Uterus (tissue), 2 donors: Measurements from ENCODE around the gene ZNF728.
"Not testable (repeated sequence)": the region's sequence is repeated elsewhere in the genome, so short reads cannot be mapped to it uniquely, and the experiment has no call there.

ENCODE experiments used
- CTCF ChIP-seq, 4 experiments: fragments of 200-600 bp in 2 of 4; fragments of 450-650 bp in 2 of 4; sonication (generic) in 2 of 4; IDR thresholded peaks; one replicate each; pipeline ENCODE4 v1.5.1; 2016 to 2019; ENCODE audit warnings: antibody characterized with exemption in 4 of 4, mild to moderate bottlenecking in 2 of 4, moderate library complexity in 1 of 4
- POLR2A ChIP-seq, 2 donors: fragments of 450-650 bp; IDR thresholded peaks; one replicate each; pipeline ENCODE4 v1.6.1; 2016; ENCODE audit warnings: antibody characterized with exemption in 2 of 2, mild to moderate bottlenecking in 1 of 2, moderate library complexity in 1 of 2

- not testable (repeated sequence) for TF ChIP-seq CTCF, POLR2A (IDR thresholded peaks at IDR 0.05)
Measured at GRCh38 chr19:22994957-22995356, 8.0 kb downstream of the ZNF728 start.
